ENCODE measurements around the gene MCTP2. TPM values are rescaled to one million over a fixed set of nuclear protein-coding genes. Genes with fewer than 3 reads are reported as not detected.

Gene MCTP2
- total and polyA plus RNA-seq, 9 of the 15 experiments (the other 6 are each of a cell fraction or from before 2014, with no cell fraction given) = 0.07 TPM; not detected in 8

DNA sequence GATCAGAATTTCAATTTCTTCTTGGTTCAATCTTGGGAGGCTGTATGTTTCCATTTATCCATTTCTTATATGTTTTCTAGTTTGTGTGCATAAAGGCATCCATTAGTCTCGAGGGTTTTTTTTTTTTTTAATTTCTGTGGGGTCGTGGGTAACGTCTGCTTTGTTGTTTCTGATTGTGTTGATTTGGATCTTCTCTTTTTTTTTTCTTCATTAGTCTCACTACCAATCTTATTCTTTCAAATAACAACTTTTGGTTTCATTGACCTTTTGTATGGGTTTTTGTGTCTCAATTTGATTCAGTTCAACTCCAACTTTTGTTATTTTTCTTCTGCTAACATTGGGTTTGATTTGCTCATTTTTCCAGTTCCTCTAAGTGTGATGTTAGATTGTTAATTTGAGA lies 48.9 kb downstream of the MCTP2 start:
- ATAC-seq (no peak), FAIRE-seq (no peak), DNase-seq (ENCODE audit: extremely low read depth in 1 of 4, low spot score in 3 of 4) (no peak)
- no peak overlapping the region for H3K4me3 ChIP-seq
- no peaks in the 10 kb centered on the region for H3K9me1 ChIP-seq (ENCODE audit: control insufficient read depth, insufficient read depth, low read length)
- CTCF ChIA-PET (ENCODE audit: low intra/inter-chr PET ratio) = no interaction called here
- intact Hi-C loops (cut with micrococcal nuclease) = no loop called here
- no peaks in the 10 kb centered on the region for H3K36me3 ChIP-seq (ENCODE audit: control insufficient read depth, insufficient read depth, low read length)
- H3K4me2 ChIP-seq (ENCODE audit: insufficient read depth, low read length) = no peak overlapping the region
- no TSS peak for BruUV-seq (replicated peaks)
- no peak overlapping the region for H2AFZ ChIP-seq (ENCODE audit: low read depth, low read length)
- H4K20me1 ChIP-seq (replicated peaks; ENCODE audit: control insufficient read depth, insufficient read depth, low read length) = no peaks in the 10 kb centered on the region
- H3K9ac ChIP-seq (ENCODE audit: insufficient read depth in 1 of 2, low read depth in 2 of 2, low read length in 2 of 2) = no peak overlapping the region
- H3K79me2 ChIP-seq (ENCODE audit: control insufficient read depth, insufficient read depth, low read length) = no peaks in the 10 kb centered on the region
- no peaks in the 10 kb centered on the region for H3K9me3 ChIP-seq (replicated peaks; ENCODE audit: control insufficient read depth, insufficient read depth, low read depth, low read length)
- POLR2A ChIA-PET = no interaction called here
- 0% methylated on average over 2 of the region's 3 CpGs for WGBS (ENCODE audit: insufficient coverage, low coverage, missing lambda C conversion rate)
- no peak for TF ChIP-seq ZNF589 (CRISPR knock-in tag; IDR thresholded peaks at IDR 0.05; ENCODE audit: low read depth)
- no peak for TF ChIP-seq ARID2 (IDR thresholded peaks at IDR 0.05)
- TF ChIP-seq, protein P1, sequence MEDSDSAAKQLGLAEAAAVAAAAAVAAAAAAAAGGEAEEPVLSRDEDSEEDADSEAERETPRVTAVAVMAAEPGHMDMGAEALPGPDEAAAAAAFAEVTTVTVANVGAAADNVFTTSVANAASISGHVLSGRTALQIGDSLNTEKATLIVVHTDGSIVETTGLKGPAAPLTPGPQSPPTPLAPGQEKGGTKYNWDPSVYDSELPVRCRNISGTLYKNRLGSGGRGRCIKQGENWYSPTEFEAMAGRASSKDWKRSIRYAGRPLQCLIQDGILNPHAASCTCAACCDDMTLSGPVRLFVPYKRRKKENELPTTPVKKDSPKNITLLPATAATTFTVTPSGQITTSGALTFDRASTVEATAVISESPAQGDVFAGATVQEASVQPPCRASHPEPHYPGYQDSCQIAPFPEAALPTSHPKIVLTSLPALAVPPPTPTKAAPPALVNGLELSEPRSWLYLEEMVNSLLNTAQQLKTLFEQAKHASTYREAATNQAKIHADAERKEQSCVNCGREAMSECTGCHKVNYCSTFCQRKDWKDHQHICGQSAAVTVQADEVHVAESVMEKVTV (CRISPR knock-in tag; IDR thresholded peaks at IDR 0.05) = no peak
- TF ChIP-seq FOXK2 (conservative IDR thresholded peaks at IDR 0.05 in 1 of 2, IDR thresholded peaks at IDR 0.05 in 1 of 2; ENCODE audit: low read depth in 2 of 2) = no peak
- no peak for TF ChIP-seq RHOXF2B (CRISPR knock-in tag; conservative IDR thresholded peaks at IDR 0.05)
- no peak for TF ChIP-seq ZNF431 (CRISPR knock-in tag; IDR thresholded peaks at IDR 0.05)
- in situ Hi-C loops (cut with MboI) = no loop called here
- H3K27ac ChIP-seq (ENCODE audit: extremely low read depth, low read depth, low read length) = no peak overlapping the region
- H3K4me1 ChIP-seq (replicated peaks in 1 of 2; ENCODE audit: control insufficient read depth in 2 of 2, insufficient read depth in 2 of 2, low read length in 2 of 2) = no peaks in the 10 kb centered on the region
- no peaks in the 10 kb centered on the region for H3K27me3 ChIP-seq (ENCODE audit: control insufficient read depth in 2 of 2, insufficient read depth in 2 of 2, low read length in 2 of 2)

All from K562 (cell line).